Measurements from ENCODE around the gene MRPS18A. TPM values are rescaled to one million over a fixed set of nuclear protein-coding genes. Genes with fewer than 3 reads are reported as not detected.

Gene MRPS18A
- total and polyA plus RNA-seq, 2 of the 13 experiments (the other 11 are each of a cell fraction or from before 2014, with no cell fraction given), result 87.8 to 89.1 TPM

DNA sequence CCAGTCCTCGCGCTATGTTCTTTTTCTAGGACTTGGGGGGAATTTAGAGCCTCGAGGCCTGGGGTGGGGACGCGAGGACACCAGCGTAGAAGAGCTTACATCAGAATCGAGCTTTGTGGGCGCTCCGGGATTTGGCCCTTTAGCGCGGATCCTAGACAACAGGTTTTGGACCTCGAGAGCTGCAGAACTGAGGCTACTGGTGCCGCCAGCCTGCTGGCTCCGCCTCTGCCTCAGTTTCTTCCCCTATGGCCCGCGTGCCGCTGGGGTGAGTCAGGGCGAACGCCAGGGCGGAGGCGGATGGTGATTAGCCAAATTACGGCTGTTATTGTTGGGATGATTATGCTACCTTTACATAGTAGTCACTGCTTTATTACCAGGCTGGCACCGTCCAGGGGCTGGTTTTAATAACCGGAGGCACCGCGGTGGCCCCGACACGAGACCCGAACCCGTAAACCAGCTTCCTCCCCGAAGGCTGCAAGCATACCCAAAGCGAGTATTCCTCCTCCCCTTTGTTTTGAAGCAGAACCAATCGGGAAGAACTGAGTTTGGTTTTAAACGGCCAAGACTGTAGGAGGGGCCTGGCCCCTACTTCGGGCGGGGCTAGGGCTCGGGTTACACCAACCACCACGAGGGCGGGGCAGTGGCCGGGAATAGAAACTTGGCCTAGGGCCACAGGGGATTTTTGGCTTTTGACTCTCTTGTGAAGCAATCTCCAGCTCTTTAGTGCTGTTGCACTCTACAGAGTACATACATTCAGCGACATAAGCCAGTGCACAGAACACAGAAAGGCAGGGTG, 57.9 kb downstream of the MRPS18A start (continued):
- TF ChIP-seq, protein P1, sequence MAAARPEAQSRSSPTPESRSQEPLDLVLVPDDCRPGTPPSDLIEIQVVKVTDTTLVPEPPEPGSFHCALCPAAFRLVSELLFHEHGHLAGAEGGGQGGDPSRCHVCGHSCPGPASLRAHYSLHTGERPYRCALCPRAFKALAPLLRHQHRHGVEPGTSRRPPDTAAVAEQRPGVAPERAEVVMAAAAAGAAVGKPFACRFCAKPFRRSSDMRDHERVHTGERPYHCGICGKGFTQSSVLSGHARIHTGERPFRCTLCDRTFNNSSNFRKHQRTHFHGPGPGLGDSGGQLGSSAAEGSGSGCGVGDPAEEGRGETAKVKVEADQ (CRISPR knock-in tag; IDR thresholded peaks at IDR 0.05; ENCODE audit: borderline replicate concordance), result no peak
- no peak for TF ChIP-seq ZNF558 (CRISPR knock-in tag; IDR thresholded peaks at IDR 0.05; ENCODE audit: borderline replicate concordance)

DNA sequence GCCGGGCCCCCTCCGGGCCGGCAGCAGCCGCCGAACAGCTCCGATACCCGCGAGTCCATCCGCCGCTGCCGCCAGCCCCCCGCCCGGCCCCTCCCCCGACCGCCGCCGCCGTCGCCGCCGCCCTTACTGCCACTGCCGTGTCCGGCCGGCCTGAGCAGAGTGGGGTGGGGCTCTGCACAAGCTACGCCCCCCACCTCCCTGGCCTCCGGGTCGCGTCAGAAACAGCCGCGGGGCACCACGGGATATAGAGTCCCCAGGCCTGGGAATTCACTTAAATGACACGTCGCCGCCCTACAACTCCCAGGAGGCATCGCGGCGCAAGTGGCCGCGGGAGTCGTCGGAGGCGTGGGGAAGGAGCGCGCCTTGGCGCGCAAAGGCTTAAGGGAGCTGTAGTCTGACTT, 58.5 kb downstream of the MRPS18A start, which contains the start of gene GTPBP2:
Gene GTPBP2, minus strand, starts transcription at position 161 of the 401 bp plus-strand sequence. Its CDS starts 102 bp downstream, at position 59.
- Histone ChIP-seq H3K9ac (ENCODE audit: insufficient read depth, low read depth, low read length) (peak within 1 kb of the TSS; percentile 92), H2AFZ (ENCODE audit: low read length) (peak within 1 kb of the TSS; percentile 34), H3K4me1 (ENCODE audit: insufficient read depth, low read length) (peaks cover 36% of the 10 kb centered on the region), H3K79me2 (ENCODE audit: insufficient read depth, low read length) (peaks cover 17% of the 10 kb centered on the region), H3K27me3 (ENCODE audit: control insufficient read depth in 1 of 2, insufficient read depth in 2 of 2, low read length in 2 of 2) (no peaks in the 10 kb centered on the region; a peak in 1 of 5 replicates), H3K4me2 (ENCODE audit: low read depth, low read length) (peak within 1 kb of the TSS; percentile 99), H3K9me3 (ENCODE audit: low read length) (no peaks in the 10 kb centered on the region), H3K27ac (ENCODE audit: extremely low read length, insufficient read depth, low read length) (peak within 1 kb of the TSS; percentile 87), H4K20me1 (ENCODE audit: insufficient read depth, low read length) (no peaks in the 10 kb centered on the region), H3K36me3 (replicated peaks in 1 of 2; ENCODE audit: control insufficient read depth in 1 of 2, insufficient read depth in 2 of 2, low read length in 2 of 2) (peaks cover 21 to 23% of the 10 kb centered on the region in 2 experiments), H3K4me3 (replicated peaks in 1 of 3; ENCODE audit: insufficient read depth in 1 of 3, low read depth in 2 of 3, low read length in 3 of 3) (peak within 1 kb of the TSS; percentile 76 to 89 (median 85))
- peak; percentile 99 for DNase-seq (ENCODE audit: low spot score)
- ChIA-PET POLR2A (interaction anchor here (0.6 to 3.0 kb wide), 47 partner anchors 10 to 628 kb away, joined by 3 to 55 read pairs (median 5); partner anchors contain the start of genes ABCC10, HSP90AB1, LRRC73 and MRPS18A), CTCF (ENCODE audit: low intra/inter-chr PET ratio, low total read pairs) (no interaction called here)
- in situ Hi-C loops (cut with HindIII; ENCODE audit: extremely low pct_ligation_motif_present, low pct_unique_long_range_greater_than_20kb) (no loop called here), intact Hi-C loops (cut with micrococcal nuclease; ENCODE audit: unreplicated experiment) (loop anchor here (5.0 kb wide), 1 partner anchor 457 kb away; the partner anchor contains the start of gene SRF)
- 5% methylated on average over 17 of the region's 46 CpGs for WGBS (ENCODE audit: low lambda C conversion rate)
- peak; percentile 91 for ATAC-seq
- BruUV-seq (replicated peaks), result no TSS peak
- peak; percentile 96 for FAIRE-seq
- TF ChIP-seq ELF3 (CRISPR knock-in tag; IDR thresholded peaks at IDR 0.05) (peak; percentile 39; the same call in 1 of the 2 replicates), ZSCAN22 (CRISPR knock-in tag; IDR thresholded peaks at IDR 0.05) (no peak), SP140L (CRISPR knock-in tag; IDR thresholded peaks at IDR 0.05; ENCODE audit: borderline replicate concordance) (no peak), HOXA9 (CRISPR knock-in tag; IDR thresholded peaks at IDR 0.05; ENCODE audit: borderline replicate concordance) (no peak)
- TF ChIP-seq, protein P2, sequence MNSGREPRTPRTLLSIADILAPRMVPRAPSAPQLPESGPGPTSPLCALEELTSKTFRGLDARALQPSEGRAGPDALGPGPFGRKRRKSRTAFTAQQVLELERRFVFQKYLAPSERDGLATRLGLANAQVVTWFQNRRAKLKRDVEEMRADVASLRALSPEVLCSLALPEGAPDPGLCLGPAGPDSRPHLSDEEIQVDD (CRISPR knock-in tag; IDR thresholded peaks at IDR 0.05; ENCODE audit: borderline replicate concordance), result no peak
- TF ChIP-seq, protein P3, sequence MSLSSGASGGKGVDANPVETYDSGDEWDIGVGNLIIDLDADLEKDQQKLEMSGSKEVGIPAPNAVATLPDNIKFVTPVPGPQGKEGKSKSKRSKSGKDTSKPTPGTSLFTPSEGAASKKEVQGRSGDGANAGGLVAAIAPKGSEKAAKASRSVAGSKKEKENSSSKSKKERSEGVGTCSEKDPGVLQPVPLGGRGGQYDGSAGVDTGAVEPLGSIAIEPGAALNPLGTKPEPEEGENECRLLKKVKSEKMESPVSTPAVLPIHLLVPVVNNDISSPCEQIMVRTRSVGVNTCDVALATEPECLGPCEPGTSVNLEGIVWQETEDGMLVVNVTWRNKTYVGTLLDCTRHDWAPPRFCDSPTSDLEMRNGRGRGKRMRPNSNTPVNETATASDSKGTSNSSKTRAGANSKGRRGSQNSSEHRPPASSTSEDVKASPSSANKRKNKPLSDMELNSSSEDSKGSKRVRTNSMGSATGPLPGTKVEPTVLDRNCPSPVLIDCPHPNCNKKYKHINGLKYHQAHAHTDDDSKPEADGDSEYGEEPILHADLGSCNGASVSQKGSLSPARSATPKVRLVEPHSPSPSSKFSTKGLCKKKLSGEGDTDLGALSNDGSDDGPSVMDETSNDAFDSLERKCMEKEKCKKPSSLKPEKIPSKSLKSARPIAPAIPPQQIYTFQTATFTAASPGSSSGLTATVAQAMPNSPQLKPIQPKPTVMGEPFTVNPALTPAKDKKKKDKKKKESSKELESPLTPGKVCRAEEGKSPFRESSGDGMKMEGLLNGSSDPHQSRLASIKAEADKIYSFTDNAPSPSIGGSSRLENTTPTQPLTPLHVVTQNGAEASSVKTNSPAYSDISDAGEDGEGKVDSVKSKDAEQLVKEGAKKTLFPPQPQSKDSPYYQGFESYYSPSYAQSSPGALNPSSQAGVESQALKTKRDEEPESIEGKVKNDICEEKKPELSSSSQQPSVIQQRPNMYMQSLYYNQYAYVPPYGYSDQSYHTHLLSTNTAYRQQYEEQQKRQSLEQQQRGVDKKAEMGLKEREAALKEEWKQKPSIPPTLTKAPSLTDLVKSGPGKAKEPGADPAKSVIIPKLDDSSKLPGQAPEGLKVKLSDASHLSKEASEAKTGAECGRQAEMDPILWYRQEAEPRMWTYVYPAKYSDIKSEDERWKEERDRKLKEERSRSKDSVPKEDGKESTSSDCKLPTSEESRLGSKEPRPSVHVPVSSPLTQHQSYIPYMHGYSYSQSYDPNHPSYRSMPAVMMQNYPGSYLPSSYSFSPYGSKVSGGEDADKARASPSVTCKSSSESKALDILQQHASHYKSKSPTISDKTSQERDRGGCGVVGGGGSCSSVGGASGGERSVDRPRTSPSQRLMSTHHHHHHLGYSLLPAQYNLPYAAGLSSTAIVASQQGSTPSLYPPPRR (CRISPR knock-in tag; IDR thresholded peaks at IDR 0.05; ENCODE audit: borderline replicate concordance), result no peak
- TF ChIP-seq, protein P4, sequence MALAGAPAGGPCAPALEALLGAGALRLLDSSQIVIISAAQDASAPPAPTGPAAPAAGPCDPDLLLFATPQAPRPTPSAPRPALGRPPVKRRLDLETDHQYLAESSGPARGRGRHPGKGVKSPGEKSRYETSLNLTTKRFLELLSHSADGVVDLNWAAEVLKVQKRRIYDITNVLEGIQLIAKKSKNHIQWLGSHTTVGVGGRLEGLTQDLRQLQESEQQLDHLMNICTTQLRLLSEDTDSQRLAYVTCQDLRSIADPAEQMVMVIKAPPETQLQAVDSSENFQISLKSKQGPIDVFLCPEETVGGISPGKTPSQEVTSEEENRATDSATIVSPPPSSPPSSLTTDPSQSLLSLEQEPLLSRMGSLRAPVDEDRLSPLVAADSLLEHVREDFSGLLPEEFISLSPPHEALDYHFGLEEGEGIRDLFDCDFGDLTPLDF (CRISPR knock-in tag; IDR thresholded peaks at IDR 0.05), result peak; percentile 99
- TF ChIP-seq, protein P5, sequence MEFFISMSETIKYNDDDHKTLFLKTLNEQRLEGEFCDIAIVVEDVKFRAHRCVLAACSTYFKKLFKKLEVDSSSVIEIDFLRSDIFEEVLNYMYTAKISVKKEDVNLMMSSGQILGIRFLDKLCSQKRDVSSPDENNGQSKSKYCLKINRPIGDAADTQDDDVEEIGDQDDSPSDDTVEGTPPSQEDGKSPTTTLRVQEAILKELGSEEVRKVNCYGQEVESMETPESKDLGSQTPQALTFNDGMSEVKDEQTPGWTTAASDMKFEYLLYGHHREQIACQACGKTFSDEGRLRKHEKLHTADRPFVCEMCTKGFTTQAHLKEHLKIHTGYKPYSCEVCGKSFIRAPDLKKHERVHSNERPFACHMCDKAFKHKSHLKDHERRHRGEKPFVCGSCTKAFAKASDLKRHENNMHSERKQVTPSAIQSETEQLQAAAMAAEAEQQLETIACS (CRISPR knock-in tag; IDR thresholded peaks at IDR 0.05), result peak; percentile 87

Measured in HepG2 (cell line).